Hindlimb muscle (tissue), 1 donor: ENCODE results near the gene LCN6. TPM values are rescaled to one million over a fixed set of nuclear protein-coding genes. Genes with fewer than 3 reads are reported as not detected.
"Not testable (repeated sequence)": the region's sequence is repeated elsewhere in the genome, so short reads cannot be mapped to it uniquely, and the experiment has no call there.

ENCODE experiments used
- DNase-seq: peaks from one replicate; pipeline ENCODE4 v3.0.0-alpha.2; 2013
- polyA plus RNA-seq: library from polyadenylated mRNA; unstranded; fragments of 120-200 nt; gene quantifications from one replicate; pipeline ENCODE4 v1.2.1, GENCODE V29; 2013; ENCODE audit not compliant: insufficient read length

The LCN6 gene
- not detected for polyA plus RNA-seq

GRCh38 chr9:136748201-136748600 is at the start of gene LCN6:
Gene LCN6, minus strand, starts transcription at chr9:136748525. Its CDS starts 42 bp downstream, at chr9:136748483.
- DNase-seq: no peak

- not testable (repeated sequence) for DNase-seq
These were observed 48.5 kb upstream of the LCN6 start for GRCh38 chr9:136796775-136797347.

- no peak for DNase-seq
These were observed 48.0 kb upstream of the LCN6 start, which contains the start of gene CCDC183 for GRCh38 chr9:136796238-136796774. Gene CCDC183, plus strand, starts transcription at chr9:136796338. Its CDS starts 60 bp downstream, at chr9:136796398.

GRCh38 chr9:136795000-136795348 is 46.6 kb upstream of the LCN6 start:
- DNase-seq: no peak

GRCh38 chr9:136794281-136794999 is 46.1 kb upstream of the LCN6 start:
- DNase-seq: no peak

GRCh38 chr9:136793086-136793946 is 45.0 kb upstream of the LCN6 start:
- no peak for DNase-seq

GRCh38 chr9:136792321-136793085 is 44.2 kb upstream of the LCN6 start:
- no peak for DNase-seq

- DNase-seq: peak; percentile 34
These were observed 43.4 kb upstream of the LCN6 start for GRCh38 chr9:136791516-136792276.

- peak; percentile 98 for DNase-seq
These were observed 42.6 kb upstream of the LCN6 start, which contains the start of gene TMEM141 for GRCh38 chr9:136790640-136791515. Gene TMEM141, plus strand, starts transcription at chr9:136791344. Its CDS starts 27 bp downstream, at chr9:136791371.

- no peak for DNase-seq
These were observed 41.2 kb upstream of the LCN6 start for GRCh38 chr9:136789523-136789937.

- not testable (repeated sequence) for DNase-seq
These were observed 40.6 kb upstream of the LCN6 start for GRCh38 chr9:136788644-136789522.

GRCh38 chr9:136787690-136788400 is 39.5 kb upstream of the LCN6 start:
- DNase-seq: peak; percentile 70

- not testable (repeated sequence) for DNase-seq
These were observed 38.7 kb upstream of the LCN6 start for GRCh38 chr9:136786983-136787382.

- no peak for DNase-seq
These were observed 38.1 kb upstream of the LCN6 start for GRCh38 chr9:136786451-136786850.

GRCh38 chr9:136785565-136786355 is 37.4 kb upstream of the LCN6 start:
- DNase-seq: not testable (repeated sequence)

- DNase-seq: no peak
These were observed 36.7 kb upstream of the LCN6 start for GRCh38 chr9:136784997-136785361.

- no peak for DNase-seq
These were observed 36.1 kb upstream of the LCN6 start for GRCh38 chr9:136784249-136784996.
